Skeletal muscle cell (primary cell): Measurements from ENCODE around the gene CNN3.

ENCODE experiments used
- DNase-seq: peaks from one replicate; pipeline ENCODE4 v3.0.0-alpha.2; 2010; ENCODE audit warnings: low read depth
- H3K4me3 ChIP-seq: 2 replicates; pipeline ENCODE4 v1.5.1; 2011; ENCODE audit warnings: low read depth, mild to moderate bottlenecking, control low read depth, low read length, moderate library complexity

Gene CNN3

GRCh38 chr1:94927405-94928175, 680 bp upstream of the CNN3 start:
- DNase-seq, result no peak

GRCh38 chr1:94926126-94926914, 590 bp downstream of the CNN3 start:
- DNase-seq, result no peak
- peak overlapping the region; percentile 91 for H3K4me3 ChIP-seq

More at GRCh38 chr1:94927405-94928175, 680 bp upstream of the CNN3 start:
- H3K4me3 ChIP-seq, result peak overlapping the region; percentile 91

- peak overlapping the region; percentile 91 for H3K4me3 ChIP-seq
- DNase-seq, result peak; percentile 58
These were observed 1.3 kb downstream of the CNN3 start for GRCh38 chr1:94925561-94926125.

- H3K4me3 ChIP-seq, result peak overlapping the region; percentile 91
- DNase-seq, result no peak
These were observed 1.9 kb downstream of the CNN3 start for GRCh38 chr1:94925004-94925403.

- DNase-seq, result peak; percentile 37
- H3K4me3 ChIP-seq, result peak overlapping the region; percentile 91
These were observed 4.1 kb downstream of the CNN3 start for GRCh38 chr1:94922761-94923331.

GRCh38 chr1:94921977-94922376, 4.9 kb downstream of the CNN3 start:
- no peak overlapping the region for H3K4me3 ChIP-seq
- DNase-seq, result no peak

- H3K4me3 ChIP-seq, result no peak overlapping the region
- no peak for DNase-seq
These were observed 6.8 kb downstream of the CNN3 start for GRCh38 chr1:94920061-94920460.

- DNase-seq, result no peak
- H3K4me3 ChIP-seq, result no peak overlapping the region
These were observed 7.5 kb downstream of the CNN3 start for GRCh38 chr1:94919241-94920030.

- no peak overlapping the region for H3K4me3 ChIP-seq
- DNase-seq, result no peak
These were observed 9.7 kb downstream of the CNN3 start for GRCh38 chr1:94917251-94917650.

- no peak for DNase-seq
- no peak overlapping the region for H3K4me3 ChIP-seq
These were observed 14.4 kb downstream of the CNN3 start for GRCh38 chr1:94912263-94913184.

- DNase-seq, result no peak
- H3K4me3 ChIP-seq, result no peak overlapping the region
These were observed 17.4 kb downstream of the CNN3 start for GRCh38 chr1:94909486-94909885.

- H3K4me3 ChIP-seq, result no peak overlapping the region
- DNase-seq, result no peak
These were observed 17.9 kb downstream of the CNN3 start for GRCh38 chr1:94908965-94909364.

- no peak for DNase-seq
- no peak overlapping the region for H3K4me3 ChIP-seq
These were observed 18.7 kb downstream of the CNN3 start for GRCh38 chr1:94908190-94908589.

GRCh38 chr1:94907136-94907535, 19.8 kb downstream of the CNN3 start:
- H3K4me3 ChIP-seq, result no peak overlapping the region
- no peak for DNase-seq

- no peak for DNase-seq
- H3K4me3 ChIP-seq, result no peak overlapping the region
These were observed 20.5 kb downstream of the CNN3 start for GRCh38 chr1:94906382-94906781.

GRCh38 chr1:94905207-94905606, 21.7 kb downstream of the CNN3 start:
- no peak for DNase-seq
- no peak overlapping the region for H3K4me3 ChIP-seq

- no peak overlapping the region for H3K4me3 ChIP-seq
- no peak for DNase-seq
These were observed 23.5 kb downstream of the CNN3 start for GRCh38 chr1:94903280-94904009.

GRCh38 chr1:94901841-94902240, 25.1 kb downstream of the CNN3 start:
- no peak overlapping the region for H3K4me3 ChIP-seq
- no peak for DNase-seq
